ENCODE measurements around the gene IL31RA.

IL31RA gene

GRCh38 chr5:55927861-55928655 is 76.9 kb downstream of the IL31RA start:
- no peaks in the 10 kb centered on the region for H3K36me3 ChIP-seq (ENCODE audit: insufficient read depth, low read length)
- DNase-seq (ENCODE audit: low read depth, low spot score): no peak
- H3K9me3 ChIP-seq (ENCODE audit: low read depth, low read length): no peaks in the 10 kb centered on the region
- TF ChIP-seq POLR2AphosphoS5 (IDR thresholded peaks at IDR 0.05; ENCODE audit: borderline replicate concordance, low read depth, low read length) (no peak), EZH2 (IDR thresholded peaks at IDR 0.05) (no peak), FOXP2 (optimal IDR thresholded peaks at IDR 0.05; ENCODE audit: control extremely low read depth, extremely low read length, insufficient read depth) (no peak)
- H3K27ac ChIP-seq: no peak overlapping the region
- no peak overlapping the region for H3K9ac ChIP-seq (ENCODE audit: insufficient read length)
- H3K4me3 ChIP-seq: no peak overlapping the region

- no peaks in the 10 kb centered on the region for H3K36me3 ChIP-seq (ENCODE audit: insufficient read depth, low read length)
- no peak for TF ChIP-seq FOXP2 (optimal IDR thresholded peaks at IDR 0.05; ENCODE audit: control extremely low read depth, extremely low read length, insufficient read depth)
- no peak for TF ChIP-seq POLR2AphosphoS5 (IDR thresholded peaks at IDR 0.05; ENCODE audit: borderline replicate concordance, low read depth, low read length)
- TF ChIP-seq EZH2 (IDR thresholded peaks at IDR 0.05): no peak
- DNase-seq (ENCODE audit: low read depth, low spot score): no peak
- no peak overlapping the region for H3K27ac ChIP-seq
- no peaks in the 10 kb centered on the region for H3K9me3 ChIP-seq (ENCODE audit: low read depth, low read length)
- no peak overlapping the region for H3K4me3 ChIP-seq
- no peak overlapping the region for H3K9ac ChIP-seq (ENCODE audit: insufficient read length)
Observed at GRCh38 chr5:55929020-55929799, 78.1 kb downstream of the IL31RA start.

GRCh38 chr5:55932700-55933099 is 81.5 kb downstream of the IL31RA start:
- no peak for TF ChIP-seq POLR2AphosphoS5 (IDR thresholded peaks at IDR 0.05; ENCODE audit: borderline replicate concordance, low read depth, low read length)
- no peak for TF ChIP-seq FOXP2 (optimal IDR thresholded peaks at IDR 0.05; ENCODE audit: control extremely low read depth, extremely low read length, insufficient read depth)
- TF ChIP-seq EZH2 (IDR thresholded peaks at IDR 0.05): no peak
- H3K36me3 ChIP-seq (ENCODE audit: insufficient read depth, low read length): no peaks in the 10 kb centered on the region
- no peak overlapping the region for H3K4me3 ChIP-seq
- no peak overlapping the region for H3K9ac ChIP-seq (ENCODE audit: insufficient read length)
- no peaks in the 10 kb centered on the region for H3K9me3 ChIP-seq (ENCODE audit: low read depth, low read length)
- no peak for DNase-seq (ENCODE audit: low read depth, low spot score)
- no peak overlapping the region for H3K27ac ChIP-seq

- H3K4me3 ChIP-seq: no peak overlapping the region
- TF ChIP-seq FOXP2 (optimal IDR thresholded peaks at IDR 0.05; ENCODE audit: control extremely low read depth, extremely low read length, insufficient read depth): no peak
- no peak for TF ChIP-seq EZH2 (IDR thresholded peaks at IDR 0.05)
- no peak for TF ChIP-seq POLR2AphosphoS5 (IDR thresholded peaks at IDR 0.05; ENCODE audit: borderline replicate concordance, low read depth, low read length)
- H3K36me3 ChIP-seq (ENCODE audit: insufficient read depth, low read length): no peaks in the 10 kb centered on the region
- H3K9me3 ChIP-seq (ENCODE audit: low read depth, low read length): no peaks in the 10 kb centered on the region
- DNase-seq (ENCODE audit: low read depth, low spot score): no peak
- H3K9ac ChIP-seq (ENCODE audit: insufficient read length): no peak overlapping the region
- no peak overlapping the region for H3K27ac ChIP-seq
Observed at GRCh38 chr5:55933377-55934114, 82.4 kb downstream of the IL31RA start.

- Histone ChIP-seq H3K27ac (no peak overlapping the region), H3K9me3 (ENCODE audit: low read depth, low read length) (no peaks in the 10 kb centered on the region), H3K36me3 (ENCODE audit: insufficient read depth, low read length) (no peaks in the 10 kb centered on the region), H3K4me3 (no peak overlapping the region), H3K9ac (ENCODE audit: insufficient read length) (no peak overlapping the region)
- no peak for DNase-seq (ENCODE audit: low read depth, low spot score)
- TF ChIP-seq POLR2AphosphoS5 (IDR thresholded peaks at IDR 0.05; ENCODE audit: borderline replicate concordance, low read depth, low read length) (no peak), EZH2 (IDR thresholded peaks at IDR 0.05) (no peak), FOXP2 (optimal IDR thresholded peaks at IDR 0.05; ENCODE audit: control extremely low read depth, extremely low read length, insufficient read depth) (no peak)
Observed at GRCh38 chr5:55934115-55934613, 83.0 kb downstream of the IL31RA start.

- H3K27ac ChIP-seq: no peak overlapping the region
- H3K9me3 ChIP-seq (ENCODE audit: low read depth, low read length): no peaks in the 10 kb centered on the region
- no peak overlapping the region for H3K4me3 ChIP-seq
- no peak overlapping the region for H3K9ac ChIP-seq (ENCODE audit: insufficient read length)
- no peak for DNase-seq (ENCODE audit: low read depth, low spot score)
- no peaks in the 10 kb centered on the region for H3K36me3 ChIP-seq (ENCODE audit: insufficient read depth, low read length)
- TF ChIP-seq POLR2AphosphoS5 (IDR thresholded peaks at IDR 0.05; ENCODE audit: borderline replicate concordance, low read depth, low read length) (no peak), FOXP2 (optimal IDR thresholded peaks at IDR 0.05; ENCODE audit: control extremely low read depth, extremely low read length, insufficient read depth) (no peak), EZH2 (IDR thresholded peaks at IDR 0.05) (no peak)
Observed at GRCh38 chr5:55934720-55935119, 83.6 kb downstream of the IL31RA start.

- no peaks in the 10 kb centered on the region for H3K36me3 ChIP-seq (ENCODE audit: insufficient read depth, low read length)
- H3K9me3 ChIP-seq (ENCODE audit: low read depth, low read length): no peaks in the 10 kb centered on the region
- no peak overlapping the region for H3K9ac ChIP-seq (ENCODE audit: insufficient read length)
- H3K27ac ChIP-seq: no peak overlapping the region
- TF ChIP-seq POLR2AphosphoS5 (IDR thresholded peaks at IDR 0.05; ENCODE audit: borderline replicate concordance, low read depth, low read length) (no peak), FOXP2 (optimal IDR thresholded peaks at IDR 0.05; ENCODE audit: control extremely low read depth, extremely low read length, insufficient read depth) (no peak), EZH2 (IDR thresholded peaks at IDR 0.05) (no peak)
- H3K4me3 ChIP-seq: no peak overlapping the region
- DNase-seq (ENCODE audit: low read depth, low spot score): no peak
Observed at GRCh38 chr5:55935371-55935770, 84.2 kb downstream of the IL31RA start.

Data from SK-N-MC (cell line).